Natural killer cell (primary cell): ENCODE measurements around the gene ABAT. TPM values are rescaled to one million over a fixed set of nuclear protein-coding genes. Genes with fewer than 3 reads are reported as not detected.

Experiments
- ATAC-seq, 3 donors: fragments of 150-1000 bp in 2 of 3; fragments of 200-7000 bp in 1 of 3; cut with Tn5 transposase; 1 replicate in 1 of 3; 2 replicates in 2 of 3; pipeline ENCODE4 v1.10.0; 2021; ENCODE audit warnings: mild to moderate bottlenecking in 2 of 3, moderate library complexity in 2 of 3
- DNase-seq, 2 donors: peaks; one replicate each; pipeline versions ENCODE4 v3.0.0 to v3.0.0-alpha.2; 2013 to 2021; ENCODE audit warnings: mixed read lengths in 1 of 2
- H3K27ac ChIP-seq: one replicate; pipeline ENCODE4 v1.5.1; 2013; ENCODE audit warnings: mild to moderate bottlenecking, low read length
- H3K27me3 ChIP-seq: one replicate; pipeline ENCODE4 v1.6.1; 2013; ENCODE audit warnings: low read length; ENCODE audit not compliant: control insufficient read depth, insufficient read depth
- H3K36me3 ChIP-seq: one replicate; pipeline ENCODE4 v1.6.1; 2013; ENCODE audit warnings: low read length; ENCODE audit not compliant: control insufficient read depth, insufficient read depth
- H3K4me1 ChIP-seq: one replicate; pipeline ENCODE4 v1.6.1; 2013; ENCODE audit warnings: low read length; ENCODE audit not compliant: control insufficient read depth, insufficient read depth
- H3K4me3 ChIP-seq: one replicate; pipeline ENCODE4 v1.5.1; 2013; ENCODE audit warnings: low read length
- H3K9me3 ChIP-seq: one replicate; pipeline ENCODE4 v1.6.1; 2013; ENCODE audit warnings: low read length; ENCODE audit not compliant: control insufficient read depth, insufficient read depth
- H3K27ac Mint-ChIP-seq, 2 donors: one replicate each; pipeline ENCODE4 v1.8.0; 2022; ENCODE audit warnings: mild to moderate bottlenecking in 2 of 2, mixed read lengths in 2 of 2, moderate library complexity in 1 of 2
- H3K27me3 Mint-ChIP-seq, 2 donors: one replicate each; pipeline ENCODE4 v1.8.0; 2022; ENCODE audit warnings: low read depth in 2 of 2, mixed read lengths in 2 of 2
- H3K36me3 Mint-ChIP-seq: one replicate; pipeline ENCODE4 v1.8.0; 2022; ENCODE audit warnings: mixed read lengths
- H3K4me1 Mint-ChIP-seq, 2 donors: one replicate each; pipeline ENCODE4 v1.8.0; 2022; ENCODE audit warnings: mixed read lengths in 2 of 2
- H3K4me3 Mint-ChIP-seq: one replicate; pipeline ENCODE4 v1.8.0; 2022; ENCODE audit warnings: mild to moderate bottlenecking, moderate library complexity, mixed read lengths
- H3K9me3 Mint-ChIP-seq, 2 donors: one replicate each; pipeline ENCODE4 v1.8.0; 2022; ENCODE audit warnings: mixed read lengths in 2 of 2
- CTCF ChIP-seq: fragments of 200-600 bp; IDR thresholded peaks from one replicate; pipeline ENCODE4 v1.8.0; 2022; ENCODE audit warnings: antibody characterized with exemption
- WGBS: methylation state at CpG from one replicate; pipeline ENCODE4 v1.1.7; 2013; ENCODE audit warnings: missing lambda C conversion rate; ENCODE audit not compliant: insufficient coverage; 5-methylcytosine and 5-hydroxymethylcytosine counted together
- intact Hi-C: fragments of 100-400 bp; cut with micrococcal nuclease; formaldehyde crosslinking; loops from one replicate; pipeline ENCODE4 v1.14.2; 2022
- total RNA-seq, 4 donors: library from RNA; stranded (reverse); fragments of 120-200 nt in 1 of 4; gene quantifications; one replicate each; pipeline versions ENCODE4 v1.2.3 to v1.2.4, GENCODE V29; 2013 to 2022

Gene ABAT
- total RNA-seq, 3 donors from 2014 or later (not counting 1 experiment from before 2014, with no cell fraction given) = 11.0 to 13.4 (median 11.3) TPM

GRCh38 chr16:8673611-8674412 lies 605 bp upstream of the ABAT start:
- Mint-ChIP-seq H3K27ac (peak overlapping the region in 1 of 2 donors; percentile 94), H3K4me1 (peaks cover 6 to 22% of the 10 kb centered on the region in 2 donors), H3K36me3 (no peaks in the 10 kb centered on the region), H3K4me3 (peak overlapping the region; percentile 96), H3K9me3 (no peaks in the 10 kb centered on the region), H3K27me3 (no peaks in the 10 kb centered on the region)
- Histone ChIP-seq H3K4me1 (peaks cover 20% of the 10 kb centered on the region), H3K36me3 (no peaks in the 10 kb centered on the region), H3K27me3 (no peaks in the 10 kb centered on the region), H3K4me3 (peak overlapping the region; percentile 63), H3K9me3 (no peaks in the 10 kb centered on the region), H3K27ac (no peak overlapping the region)
- ATAC-seq (peak in 2 of 3 donors; percentile 24 to 33), DNase-seq (no peak)
- WGBS = 21% methylated on average over 23 of the region's 24 CpGs
- intact Hi-C loops = loop anchor here (2.0 to 5.0 kb wide), 3 partner anchors 52 to 193 kb away; partner anchors contain the start of genes CARHSP1, METTL22, PMM2 and TMEM186
- no peak for TF ChIP-seq CTCF

GRCh38 chr16:8675183-8676159 lies 1.1 kb downstream of the ABAT start:
- Histone ChIP-seq H3K27me3 (no peaks in the 10 kb centered on the region), H3K9me3 (peaks cover 6% of the 10 kb centered on the region), H3K4me1 (peaks cover 20% of the 10 kb centered on the region), H3K36me3 (no peaks in the 10 kb centered on the region), H3K27ac (no peak overlapping the region), H3K4me3 (peak overlapping the region; percentile 69)
- WGBS = 78% methylated on average over 13 of the region's 13 CpGs
- peak overlapping the region; percentile 83 to 94 for H3K27ac Mint-ChIP-seq
- ATAC-seq (peak in 2 of 3 donors; percentile 35 to 52), DNase-seq (peak; percentile 30 to 76)
- peak overlapping the region; percentile 96 for H3K4me3 Mint-ChIP-seq
- peaks cover 2 to 3% of the 10 kb centered on the region in 2 donors for H3K9me3 Mint-ChIP-seq
- no peak for TF ChIP-seq CTCF
- H3K4me1 Mint-ChIP-seq = peaks cover 6 to 22% of the 10 kb centered on the region in 2 donors
- no peaks in the 10 kb centered on the region for H3K27me3 Mint-ChIP-seq
- intact Hi-C loops = loop anchor here (2.0 kb wide), 1 partner anchor 121 kb away; the partner anchor contains the start of genes PMM2 and TMEM186
- H3K36me3 Mint-ChIP-seq = no peaks in the 10 kb centered on the region

- ATAC-seq = no peak
- no peak for TF ChIP-seq CTCF
- intact Hi-C loops = no loop called here
- Mint-ChIP-seq H3K36me3 (no peaks in the 10 kb centered on the region), H3K4me3 (peak overlapping the region; percentile 73), H3K9me3 (peaks cover 2 to 3% of the 10 kb centered on the region in 2 donors), H3K27me3 (no peaks in the 10 kb centered on the region), H3K4me1 (peaks cover 6 to 22% of the 10 kb centered on the region in 2 donors), H3K27ac (peak overlapping the region in 1 of 2 donors; percentile 94)
- H3K27ac ChIP-seq = no peak overlapping the region
- 79% methylated on average over 5 of the region's 5 CpGs for WGBS
- peaks cover 20% of the 10 kb centered on the region for H3K4me1 ChIP-seq
- DNase-seq = no peak
- H3K9me3 ChIP-seq = peaks cover 6% of the 10 kb centered on the region
- no peaks in the 10 kb centered on the region for H3K27me3 ChIP-seq
- H3K4me3 ChIP-seq = no peak overlapping the region
- no peaks in the 10 kb centered on the region for H3K36me3 ChIP-seq
Observed at GRCh38 chr16:8676160-8676547, 1.7 kb downstream of the ABAT start.
